GM13977 (cell line): ENCODE measurements around the gene NDUFAF2.

Source experiments
- DNase-seq: peaks from one replicate; pipeline ENCODE4 v3.0.0; 2012; ENCODE audit warnings: low spot score
- in situ Hi-C: fragments of 300-500 bp; cut with MboI; formaldehyde crosslinking; loops from one replicate; pipeline ENCODE4 v1.12.0; 2022; ENCODE audit warnings: low sequenced_read_pairs, low pct_unique_long_range_greater_than_20kb, mixed read lengths, inconsistent platforms; ENCODE audit not compliant: unreplicated experiment
- TF ChIP-seq, protein P1 (sequence below): IDR thresholded peaks from 2 replicates; pipeline ENCODE4 v1.5.1; 2012; ENCODE audit warnings: mild to moderate bottlenecking, control low read depth; ENCODE audit not compliant: insufficient read depth; ENCODE audit errors: extremely low read depth, missing control alignments

Gene NDUFAF2

DNA sequence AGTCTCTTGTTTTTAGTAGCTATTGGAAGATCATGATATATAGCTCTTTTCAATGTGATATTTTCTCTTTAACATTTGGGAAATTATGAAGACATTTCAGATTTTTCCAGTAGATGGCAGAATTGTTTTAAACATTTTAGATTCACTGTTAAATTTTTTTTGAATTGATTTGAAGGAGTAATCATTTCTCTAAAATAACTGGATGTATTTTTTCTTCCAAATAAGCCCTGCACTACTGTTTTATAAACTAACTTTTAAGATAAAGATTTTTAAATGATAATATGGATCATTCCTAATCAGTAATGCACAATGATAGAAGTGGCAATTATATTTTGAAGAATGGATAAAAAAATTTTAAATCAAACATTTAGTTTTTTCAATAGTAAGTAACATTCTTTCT, 14.2 kb downstream of the NDUFAF2 start:
- TF ChIP-seq, protein P1, sequence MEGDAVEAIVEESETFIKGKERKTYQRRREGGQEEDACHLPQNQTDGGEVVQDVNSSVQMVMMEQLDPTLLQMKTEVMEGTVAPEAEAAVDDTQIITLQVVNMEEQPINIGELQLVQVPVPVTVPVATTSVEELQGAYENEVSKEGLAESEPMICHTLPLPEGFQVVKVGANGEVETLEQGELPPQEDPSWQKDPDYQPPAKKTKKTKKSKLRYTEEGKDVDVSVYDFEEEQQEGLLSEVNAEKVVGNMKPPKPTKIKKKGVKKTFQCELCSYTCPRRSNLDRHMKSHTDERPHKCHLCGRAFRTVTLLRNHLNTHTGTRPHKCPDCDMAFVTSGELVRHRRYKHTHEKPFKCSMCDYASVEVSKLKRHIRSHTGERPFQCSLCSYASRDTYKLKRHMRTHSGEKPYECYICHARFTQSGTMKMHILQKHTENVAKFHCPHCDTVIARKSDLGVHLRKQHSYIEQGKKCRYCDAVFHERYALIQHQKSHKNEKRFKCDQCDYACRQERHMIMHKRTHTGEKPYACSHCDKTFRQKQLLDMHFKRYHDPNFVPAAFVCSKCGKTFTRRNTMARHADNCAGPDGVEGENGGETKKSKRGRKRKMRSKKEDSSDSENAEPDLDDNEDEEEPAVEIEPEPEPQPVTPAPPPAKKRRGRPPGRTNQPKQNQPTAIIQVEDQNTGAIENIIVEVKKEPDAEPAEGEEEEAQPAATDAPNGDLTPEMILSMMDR, result peak; percentile 25
- no peak for DNase-seq
- in situ Hi-C loops, result no loop called here

DNA sequence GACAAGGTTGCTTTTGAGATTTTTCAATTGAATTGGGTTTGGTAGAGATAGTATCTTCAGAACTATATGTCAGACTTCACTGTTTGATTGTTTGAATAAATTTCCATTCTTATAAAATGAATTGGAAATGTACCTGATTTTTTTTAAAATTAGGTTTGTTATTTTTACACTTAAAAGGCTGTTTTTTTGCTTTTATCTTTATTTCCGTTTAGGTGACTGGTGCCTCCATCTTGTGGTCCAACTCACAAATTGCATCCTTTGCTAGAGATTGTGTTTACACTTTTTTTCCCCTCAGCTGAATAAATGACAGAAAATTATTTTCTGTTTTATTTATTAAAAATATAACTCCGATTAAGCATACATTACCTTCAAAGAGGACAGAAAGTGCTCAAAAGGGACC, 15.6 kb downstream of the NDUFAF2 start:
- TF ChIP-seq, protein P1, result peak; percentile 29
- DNase-seq, result no peak
- in situ Hi-C loops, result no loop called here

DNA sequence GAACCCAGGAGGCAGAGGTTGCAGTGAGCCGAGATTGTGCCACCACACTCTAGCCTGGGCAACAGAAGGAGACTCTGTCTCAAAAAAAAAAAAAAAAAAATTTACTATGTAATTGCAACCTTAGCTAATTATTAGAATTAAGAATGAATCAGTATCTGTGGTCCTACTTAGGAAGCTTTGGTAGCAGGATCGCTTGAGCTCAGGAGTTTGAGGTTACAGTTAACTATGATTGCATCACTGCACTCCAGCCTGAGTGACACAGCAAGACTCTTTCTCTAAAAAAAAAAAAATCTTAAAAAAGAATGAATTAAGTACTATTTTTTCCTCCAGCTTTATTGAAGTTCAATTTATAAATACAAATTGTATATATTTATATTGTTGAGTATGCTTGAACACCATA, 16.7 kb downstream of the NDUFAF2 start:
- TF ChIP-seq, protein P1, result no peak
- DNase-seq, result no peak
- in situ Hi-C loops, result no loop called here

DNA sequence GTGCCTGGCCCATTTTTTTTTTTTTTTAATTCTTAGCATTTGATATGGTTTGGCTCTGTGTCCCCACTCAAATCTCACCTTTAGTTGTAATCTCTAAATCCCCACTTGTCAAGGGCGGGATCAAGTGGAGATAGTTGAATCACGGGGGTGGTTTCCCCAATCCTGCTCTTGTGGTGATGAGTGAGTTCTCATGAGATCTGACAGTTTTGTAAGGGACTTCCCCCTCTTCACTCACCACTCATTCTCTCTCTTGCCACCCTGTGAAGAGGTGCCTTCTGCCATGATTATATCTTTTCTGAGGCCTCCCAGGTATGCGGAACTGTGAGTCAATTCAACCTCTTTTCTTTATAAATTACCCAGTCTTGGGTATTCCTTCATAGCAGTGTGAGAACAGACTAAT, 27.2 kb downstream of the NDUFAF2 start:
- TF ChIP-seq, protein P1, result no peak
- in situ Hi-C loops, result no loop called here
- DNase-seq, result no peak

DNA sequence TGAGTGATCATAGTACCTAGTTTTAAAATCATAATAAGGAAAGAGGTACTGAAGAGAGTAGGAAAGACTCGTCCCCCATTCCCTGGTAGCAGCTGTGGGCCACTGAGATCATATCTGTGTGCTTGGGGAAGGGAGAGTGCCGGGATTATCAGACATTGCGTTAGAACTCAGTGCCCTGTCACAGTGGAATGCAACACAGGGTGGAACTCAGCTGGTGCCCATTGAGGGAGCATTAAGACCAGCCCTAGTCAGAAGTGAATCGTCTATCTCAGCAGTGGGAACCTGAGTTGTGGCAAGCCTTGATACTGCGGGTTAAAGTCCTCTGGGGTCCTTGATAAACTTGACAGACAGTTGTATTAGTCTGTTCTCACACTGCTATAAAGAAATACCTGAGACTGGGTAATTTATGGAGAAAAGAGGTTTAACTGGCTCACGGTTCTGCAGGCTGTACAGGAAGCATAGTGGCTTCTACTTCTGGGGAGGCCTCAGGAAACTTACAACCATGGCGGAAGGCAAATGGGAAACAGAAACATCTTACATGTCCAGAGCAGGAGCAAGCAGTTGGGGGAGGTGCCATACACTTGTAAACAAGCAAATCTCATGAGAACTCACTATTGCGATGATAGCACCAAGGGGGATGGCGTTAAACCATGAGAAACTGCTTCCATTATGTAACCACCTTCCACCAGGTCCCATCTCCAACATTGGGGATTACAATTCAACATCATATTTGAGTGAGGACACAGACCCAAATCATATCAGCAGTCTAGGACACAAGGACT, 33.1 kb downstream of the NDUFAF2 start:
- in situ Hi-C loops, result no loop called here
- TF ChIP-seq, protein P1, result no peak

DNA sequence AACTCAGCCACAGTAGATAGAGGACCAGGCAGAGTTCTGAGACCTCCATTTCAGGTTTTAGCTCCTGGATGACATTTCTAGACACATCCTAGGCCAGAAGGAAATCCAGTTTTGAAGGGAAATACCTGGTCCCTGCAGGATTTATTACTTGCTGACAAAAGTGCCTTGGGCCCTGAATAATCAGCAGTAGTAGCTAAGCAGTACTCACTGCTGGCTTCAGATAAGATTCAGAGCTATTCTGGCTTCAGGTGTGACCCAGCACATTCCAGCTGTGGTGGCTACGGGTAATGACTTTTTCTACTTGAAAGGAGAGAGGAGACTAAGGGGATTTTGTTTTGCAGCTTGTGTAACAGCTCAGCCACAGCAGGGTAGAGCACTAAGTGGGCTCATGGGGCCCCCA, 34.0 kb downstream of the NDUFAF2 start:
- no peak for DNase-seq
- TF ChIP-seq, protein P1, result no peak
- in situ Hi-C loops, result no loop called here

More for the DNA sequence above, 33.1 kb downstream of the NDUFAF2 start:
- DNase-seq, result no peak
